IMR-90 (cell line): ENCODE measurements around the gene DGKD. TPM values are rescaled to one million over a fixed set of nuclear protein-coding genes. Genes with fewer than 3 reads are reported as not detected.

Experiments used
- ATAC-seq: fragments of 200-7000 bp; cut with Tn5 transposase; 2 replicates; pipeline ENCODE4 v1.9.1; 2020; ENCODE audit warnings: low read depth, mild to moderate bottlenecking, moderate library complexity
- BruUV-seq: library from RNA; stranded (reverse); fragments of 400-500 nt; replicated peaks from 2 replicates; lab custom pipeline; 2021; lab: Mats Ljungman, UMichigan
- CTCF ChIA-PET: fragments of 300-600 bp; formaldehyde crosslinking; extraction: SDS; loops from one replicate; lab custom pipeline; 2021; ENCODE audit warnings: antibody characterized with exemption; lab: Yijun Ruan, JAX
- POLR2A ChIA-PET: fragments of 300-600 bp; sonication (Branson Sonifier 250); formaldehyde crosslinking; loops from one replicate; lab custom pipeline; 2022; ENCODE audit warnings: antibody characterized with exemption; ENCODE audit not compliant: unreplicated experiment; lab: Charles Lee
- DNase-seq: peaks from one replicate; pipeline ENCODE4 v3.0.0; 2013
- H2AFZ ChIP-seq: replicated peaks from 2 replicates; pipeline ENCODE3; 2013; ENCODE audit warnings: low read length, mild to moderate bottlenecking; ENCODE audit not compliant: poor library complexity
- H2AK5ac ChIP-seq: 2 replicates; pipeline ENCODE4 v1.6.1; 2013; ENCODE audit warnings: low read depth, low read length, inconsistent platforms
- H2AK9ac ChIP-seq: replicated peaks from 2 replicates; pipeline ENCODE3; 2013; ENCODE audit warnings: mild to moderate bottlenecking, low read depth, low read length, moderate library complexity; ENCODE audit not compliant: poor library complexity
- H2BK120ac ChIP-seq: 2 replicates; pipeline ENCODE4 v1.6.1; 2013; ENCODE audit warnings: low read depth, low read length, inconsistent platforms
- H2BK15ac ChIP-seq: 3 replicates; pipeline ENCODE4 v1.6.1; 2013; ENCODE audit warnings: low read depth, low read length, inconsistent platforms
- H2BK20ac ChIP-seq: 2 replicates; pipeline ENCODE4 v1.6.1; 2013; ENCODE audit warnings: low read depth, mild to moderate bottlenecking, inconsistent platforms, low read length, moderate library complexity
- H2BK5ac ChIP-seq: 2 replicates; pipeline ENCODE4 v1.6.1; 2013; ENCODE audit warnings: mild to moderate bottlenecking, low read depth, low read length, inconsistent platforms; ENCODE audit not compliant: poor library complexity, severe bottlenecking
- H3K14ac ChIP-seq: replicated peaks from 2 replicates; pipeline ENCODE4 v1.6.1; 2013; ENCODE audit warnings: low read depth, low read length, inconsistent platforms
- H3K18ac ChIP-seq: 2 replicates; pipeline ENCODE4 v1.6.1; 2013; ENCODE audit warnings: low read depth, low read length, control low read depth
- H3K23ac ChIP-seq: 2 replicates; pipeline ENCODE4 v1.6.1; 2013; ENCODE audit warnings: low read depth, low read length, inconsistent platforms
- H3K27ac ChIP-seq: 2 replicates; pipeline ENCODE4 v1.5.1; 2013; ENCODE audit warnings: mild to moderate bottlenecking, control low read depth, low read length; ENCODE audit not compliant: insufficient read depth
- H3K27me3 ChIP-seq: 2 replicates; pipeline ENCODE4 v1.6.1; 2013; ENCODE audit warnings: low read length; ENCODE audit not compliant: control insufficient read depth, insufficient read depth
- H3K36me3 ChIP-seq: 2 replicates; pipeline ENCODE4 v1.6.1; 2013; ENCODE audit warnings: low read length, mixed read lengths; ENCODE audit not compliant: control insufficient read depth, insufficient read depth
- H3K4ac ChIP-seq: 2 replicates; pipeline ENCODE4 v1.6.1; 2013; ENCODE audit warnings: low read depth, low read length, inconsistent platforms
- H3K4me1 ChIP-seq: 2 replicates; pipeline ENCODE4 v1.6.1; 2013; ENCODE audit warnings: low read length, mixed read lengths; ENCODE audit not compliant: control insufficient read depth, insufficient read depth
- H3K4me2 ChIP-seq: 2 replicates; pipeline ENCODE4 v1.6.1; 2013; ENCODE audit warnings: low read depth, mild to moderate bottlenecking, control low read depth, low read length, moderate library complexity
- H3K4me3 ChIP-seq: 2 replicates; pipeline ENCODE4 v1.5.1; 2013; ENCODE audit warnings: low read depth, mild to moderate bottlenecking, control low read depth, low read length, moderate library complexity; ENCODE audit not compliant: insufficient read depth
- H3K56ac ChIP-seq: 2 replicates; pipeline ENCODE4 v1.6.1; 2013; ENCODE audit warnings: low read length, inconsistent platforms; ENCODE audit not compliant: insufficient read depth; ENCODE audit errors: extremely low read depth
- H3K79me1 ChIP-seq, 2 experiments: 2 replicates each; pipeline ENCODE4 v1.6.1; 2013; ENCODE audit warnings: low read length in 2 of 2, inconsistent platforms in 1 of 2, low read depth in 1 of 2
- H3K9ac ChIP-seq: 2 replicates; pipeline ENCODE4 v1.6.1; 2013; ENCODE audit warnings: low read depth, low read length, control low read depth
- H3K9me1 ChIP-seq: 2 replicates; pipeline ENCODE4 v1.6.1; 2013; ENCODE audit warnings: low read length, inconsistent platforms; ENCODE audit not compliant: insufficient read depth
- H3K9me3 ChIP-seq: 2 replicates; pipeline ENCODE4 v1.6.1; 2013; ENCODE audit warnings: low read length; ENCODE audit not compliant: control insufficient read depth, insufficient read depth
- H4K20me1 ChIP-seq: 2 replicates; pipeline ENCODE4 v1.6.1; 2013; ENCODE audit warnings: low read length, inconsistent platforms; ENCODE audit not compliant: insufficient read depth
- H4K5ac ChIP-seq: 2 replicates; pipeline ENCODE4 v1.6.1; 2013; ENCODE audit warnings: mild to moderate bottlenecking, low read depth, low read length, control low read depth
- H4K8ac ChIP-seq, 2 experiments: 2 replicates each; pipeline ENCODE4 v1.6.1; 2013; ENCODE audit warnings: low read depth in 2 of 2, low read length in 2 of 2, control low read depth in 1 of 2, inconsistent platforms in 1 of 2
- H4K91ac ChIP-seq: 2 replicates; pipeline ENCODE4 v1.6.1; 2013; ENCODE audit warnings: low read depth, low read length, inconsistent platforms; ENCODE audit not compliant: insufficient read depth
- CEBPB ChIP-seq: IDR thresholded peaks from 2 replicates; pipeline ENCODE4 v1.6.1; 2012; ENCODE audit warnings: low read depth, low read length, improper control_type of control experiment
- CHD1 ChIP-seq: IDR thresholded peaks from 2 replicates; pipeline ENCODE4 v1.6.1; 2012; ENCODE audit warnings: low read depth, low read length, improper control_type of control experiment
- FOS ChIP-seq: fragments of 150-350 bp; IDR thresholded peaks from 2 replicates; pipeline ENCODE4 v1.6.1; 2016; ENCODE audit warnings: low read depth, low read length
- MAFK ChIP-seq: IDR thresholded peaks from 2 replicates; pipeline ENCODE4 v1.6.1; 2012; ENCODE audit warnings: low read depth, low read length, improper control_type of control experiment
- MAZ ChIP-seq: IDR thresholded peaks from 2 replicates; pipeline ENCODE4 v1.6.1; 2012; ENCODE audit warnings: low read depth, mild to moderate bottlenecking, low read length, improper control_type of control experiment, moderate library complexity, borderline replicate concordance
- POLR2A ChIP-seq: IDR thresholded peaks from 2 replicates; pipeline ENCODE4 v1.6.1; 2012; ENCODE audit warnings: mild to moderate bottlenecking, low read depth, low read length
- RAD21 ChIP-seq: IDR thresholded peaks from 2 replicates; pipeline ENCODE4 v1.6.1; 2012; ENCODE audit warnings: low read length, improper control_type of control experiment
- RCOR1 ChIP-seq: IDR thresholded peaks from 2 replicates; pipeline ENCODE4 v1.6.1; 2012; ENCODE audit warnings: mild to moderate bottlenecking, low read length, improper control_type of control experiment; ENCODE audit not compliant: insufficient replicate concordance
- RFX5 ChIP-seq: IDR thresholded peaks from 2 replicates; pipeline ENCODE4 v1.8.0; 2012; ENCODE audit warnings: low read depth, mild to moderate bottlenecking, low read length, moderate library complexity
- SMC3 ChIP-seq: fragments of 150-350 bp; IDR thresholded peaks from 2 replicates; pipeline ENCODE4 v1.6.1; 2016; ENCODE audit warnings: low read depth, mild to moderate bottlenecking, antibody characterized with exemption, low read length, moderate library complexity
- WGBS, 2 experiments: methylation state at CpG; one replicate each; pipeline versions ENCODE4 v1.1.5 to v1.1.7; 2013; ENCODE audit warnings: missing lambda C conversion rate in 2 of 2; ENCODE audit not compliant: insufficient read length in 1 of 2; ENCODE audit errors: extremely low coverage in 2 of 2; 5-methylcytosine and 5-hydroxymethylcytosine counted together
- dilution Hi-C: fragments of 300-500 bp; cut with HindIII; formaldehyde crosslinking; loops from one replicate; pipeline ENCODE4 v1.14.3; 2018; ENCODE audit warnings: low sequenced_read_pairs; ENCODE audit not compliant: unreplicated experiment
- in situ Hi-C: fragments of 300-500 bp; cut with MboI; formaldehyde crosslinking; loops from 3 replicates; pipeline ENCODE4 v1.14.3; 2019; ENCODE audit warnings: low sequenced_read_pairs, inconsistent platforms, mixed read lengths
- intact Hi-C: fragments of 100-400 bp; cut with micrococcal nuclease; formaldehyde crosslinking; loops from 2 replicates; pipeline ENCODE4 v1.10.0; 2022
- polyA plus RNA-seq, 3 experiments: library from polyadenylated mRNA; depleted of rRNA; stranded (reverse); fragments of >200 nt; gene quantifications; 2 replicates each; pipeline ENCODE4 v1.2.3, GENCODE V29; 2012; ENCODE audit warnings: low replicate concordance in 1 of 3
- total RNA-seq: library from RNA; depleted of rRNA; stranded (reverse); fragments of >200 nt; gene quantifications from 2 replicates; pipeline ENCODE4 v1.2.3, GENCODE V29; 2012
- TF ChIP-seq, protein P1 (sequence below): fragments of 150-350 bp; IDR thresholded peaks from 2 replicates; pipeline ENCODE4 v1.6.1; 2016; ENCODE audit warnings: low read depth, mild to moderate bottlenecking, low read length, moderate library complexity, borderline replicate concordance
- TF ChIP-seq, protein P2 (sequence below): conservative IDR thresholded peaks from 2 replicates; pipeline ENCODE4 v1.5.1; 2012; ENCODE audit warnings: mild to moderate bottlenecking, low read depth, low read length, improper control_type of control experiment

DGKD gene
- total and polyA plus RNA-seq, 2 of the 4 experiments (the other 2 are of a cell fraction), result 6.5 to 10.1 TPM

DNA sequence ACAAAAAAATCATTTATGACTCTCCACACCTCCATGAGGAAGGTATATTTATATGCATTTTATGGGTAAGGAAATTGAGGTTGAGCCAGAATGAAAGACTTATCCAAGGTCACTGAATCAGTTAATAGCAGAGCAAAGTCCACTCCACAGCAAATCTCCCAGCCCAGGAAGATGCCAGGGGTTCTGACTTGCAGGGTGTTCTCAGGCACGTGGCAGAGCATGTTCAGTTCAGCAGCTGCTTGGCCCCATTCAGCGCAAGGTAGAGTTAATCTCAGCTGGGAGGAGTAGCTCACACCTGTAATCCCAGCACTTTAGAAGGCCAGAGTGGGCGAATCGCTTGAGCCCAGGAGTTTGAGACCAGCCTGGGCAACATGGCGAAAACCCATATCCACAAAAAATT is 17.8 kb upstream of the DGKD start:
- in situ Hi-C loops (no loop called here), dilution Hi-C loops (no loop called here), intact Hi-C loops (no loop called here)
- ChIA-PET POLR2A (interaction anchor here (0.7 kb wide), 1 partner anchor 21 kb away, joined by 4 read pairs; no protein-coding TSS in a partner anchor), CTCF (no interaction called here)
- Histone ChIP-seq H3K36me3 (no peaks in the 10 kb centered on the region), H2BK120ac (no peak overlapping the region), H4K5ac (no peak overlapping the region), H3K23ac (no peak overlapping the region), H3K18ac (no peak overlapping the region), H3K4me1 (no peaks in the 10 kb centered on the region), H3K9me3 (no peaks in the 10 kb centered on the region), H3K4me3 (no peak overlapping the region), H4K8ac (no peak overlapping the region), H2BK20ac (no peak overlapping the region), H3K27ac (no peak overlapping the region), H4K20me1 (no peaks in the 10 kb centered on the region), H3K79me1 (no peaks in the 10 kb centered on the region), H3K9ac (no peak overlapping the region), H3K14ac (no peak overlapping the region), H2AK9ac (no peak overlapping the region), H3K4ac (no peak overlapping the region), H2BK15ac (no peak overlapping the region), H2AK5ac (no peak overlapping the region), H2BK5ac (no peak overlapping the region), H2AFZ (no peak overlapping the region), H4K91ac (no peak overlapping the region), H3K56ac (no peak overlapping the region), H3K4me2 (no peak overlapping the region), H3K9me1 (no peaks in the 10 kb centered on the region), H3K27me3 (peaks cover 35% of the 10 kb centered on the region)
- BruUV-seq, result no TSS peak
- DNase-seq, result no peak
- 60% methylated on average over 1 of the region's 5 CpGs; no CpG with 5 or more reads in 1 of the 2 experiments for WGBS, 2 experiments
- ATAC-seq, result no peak
- TF ChIP-seq SMC3 (no peak), POLR2A (no peak), RFX5 (no peak), RAD21 (no peak), RCOR1 (no peak), CEBPB (no peak), CHD1 (no peak), MAZ (no peak), MAFK (no peak), FOS (no peak)
- TF ChIP-seq, protein P1, sequence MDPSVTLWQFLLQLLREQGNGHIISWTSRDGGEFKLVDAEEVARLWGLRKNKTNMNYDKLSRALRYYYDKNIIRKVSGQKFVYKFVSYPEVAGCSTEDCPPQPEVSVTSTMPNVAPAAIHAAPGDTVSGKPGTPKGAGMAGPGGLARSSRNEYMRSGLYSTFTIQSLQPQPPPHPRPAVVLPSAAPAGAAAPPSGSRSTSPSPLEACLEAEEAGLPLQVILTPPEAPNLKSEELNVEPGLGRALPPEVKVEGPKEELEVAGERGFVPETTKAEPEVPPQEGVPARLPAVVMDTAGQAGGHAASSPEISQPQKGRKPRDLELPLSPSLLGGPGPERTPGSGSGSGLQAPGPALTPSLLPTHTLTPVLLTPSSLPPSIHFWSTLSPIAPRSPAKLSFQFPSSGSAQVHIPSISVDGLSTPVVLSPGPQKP, result no peak
- TF ChIP-seq, protein P2, sequence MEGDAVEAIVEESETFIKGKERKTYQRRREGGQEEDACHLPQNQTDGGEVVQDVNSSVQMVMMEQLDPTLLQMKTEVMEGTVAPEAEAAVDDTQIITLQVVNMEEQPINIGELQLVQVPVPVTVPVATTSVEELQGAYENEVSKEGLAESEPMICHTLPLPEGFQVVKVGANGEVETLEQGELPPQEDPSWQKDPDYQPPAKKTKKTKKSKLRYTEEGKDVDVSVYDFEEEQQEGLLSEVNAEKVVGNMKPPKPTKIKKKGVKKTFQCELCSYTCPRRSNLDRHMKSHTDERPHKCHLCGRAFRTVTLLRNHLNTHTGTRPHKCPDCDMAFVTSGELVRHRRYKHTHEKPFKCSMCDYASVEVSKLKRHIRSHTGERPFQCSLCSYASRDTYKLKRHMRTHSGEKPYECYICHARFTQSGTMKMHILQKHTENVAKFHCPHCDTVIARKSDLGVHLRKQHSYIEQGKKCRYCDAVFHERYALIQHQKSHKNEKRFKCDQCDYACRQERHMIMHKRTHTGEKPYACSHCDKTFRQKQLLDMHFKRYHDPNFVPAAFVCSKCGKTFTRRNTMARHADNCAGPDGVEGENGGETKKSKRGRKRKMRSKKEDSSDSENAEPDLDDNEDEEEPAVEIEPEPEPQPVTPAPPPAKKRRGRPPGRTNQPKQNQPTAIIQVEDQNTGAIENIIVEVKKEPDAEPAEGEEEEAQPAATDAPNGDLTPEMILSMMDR, result no peak
